SK-N-DZ (cell line): ENCODE measurements around the gene ZBTB37.
"Not testable (repeated sequence)": the region's sequence is repeated elsewhere in the genome, so short reads cannot be mapped to it uniquely, and the experiment has no call there.

ENCODE experiments used
- DNase-seq: peaks from one replicate; pipeline ENCODE4 v3.0.0-alpha.2; 2015; ENCODE audit warnings: low spot score
- small RNA-seq, 2 experiments: library from RNA; depleted of rRNA; stranded (forward); fragments of <200 nt; gene quantifications; one replicate each; pipeline ENCODE3, GENCODE V24; 2014

ZBTB37 gene

DNA sequence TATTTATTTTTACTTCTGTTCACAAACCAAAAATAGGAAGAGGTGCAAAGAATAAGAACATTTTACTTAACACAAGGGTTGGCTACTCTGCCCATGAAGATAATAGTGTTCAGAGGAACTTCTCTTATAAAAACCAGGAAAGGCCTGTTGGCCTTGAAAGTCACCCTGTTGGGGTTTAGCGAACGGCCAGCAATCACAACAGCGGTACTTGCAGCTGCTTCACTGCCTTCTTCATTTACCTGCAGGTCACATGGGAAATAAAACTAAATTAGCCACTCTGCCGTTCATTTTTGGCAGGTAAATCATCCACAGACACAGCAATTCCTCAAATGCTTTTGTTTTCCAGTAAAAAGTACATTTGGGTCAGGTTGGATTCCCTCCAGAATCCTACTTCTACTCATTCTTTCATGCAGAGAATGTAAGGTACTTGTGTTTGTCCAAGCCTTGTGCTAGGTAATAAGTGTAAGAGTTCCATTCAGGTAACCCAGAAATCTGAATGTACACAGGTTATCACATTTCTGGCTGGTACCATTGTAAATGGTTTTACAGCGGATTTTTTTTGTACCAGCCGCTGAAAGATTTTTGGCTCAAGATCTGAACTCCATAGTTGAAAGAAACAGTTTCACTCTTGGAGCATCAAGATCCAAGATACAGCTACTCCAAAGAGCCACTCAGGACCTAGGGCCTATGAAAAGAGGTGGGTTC, 35.8 kb downstream of the ZBTB37 start:
- DNase-seq, result no peak

- no peak for DNase-seq
Measured at GRCh38 chr1:173913111-173913510, 44.9 kb downstream of the ZBTB37 start.

GRCh38 chr1:173914366-173914871, 46.2 kb downstream of the ZBTB37 start:
- peak; percentile 9 for DNase-seq

DNA sequence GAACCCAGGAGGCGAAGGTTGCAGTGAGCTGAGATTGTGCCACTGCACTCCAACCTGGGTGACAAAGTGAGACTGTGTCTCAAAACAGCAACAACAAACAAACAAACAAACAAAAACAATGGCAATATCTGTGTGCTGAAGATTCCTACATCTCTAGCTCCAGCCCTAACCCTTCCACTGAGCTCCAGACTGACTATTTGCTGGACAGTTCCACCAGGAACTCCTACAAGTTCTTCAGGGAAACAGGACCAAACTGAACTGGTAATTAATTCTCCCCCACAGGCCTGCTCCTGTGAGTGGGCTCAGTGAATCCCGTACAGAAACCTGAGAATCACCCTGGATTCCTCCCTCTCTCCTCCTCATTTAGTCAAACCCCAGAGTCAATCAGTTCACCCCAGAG, 47.4 kb downstream of the ZBTB37 start:
- no peak for DNase-seq

DNA sequence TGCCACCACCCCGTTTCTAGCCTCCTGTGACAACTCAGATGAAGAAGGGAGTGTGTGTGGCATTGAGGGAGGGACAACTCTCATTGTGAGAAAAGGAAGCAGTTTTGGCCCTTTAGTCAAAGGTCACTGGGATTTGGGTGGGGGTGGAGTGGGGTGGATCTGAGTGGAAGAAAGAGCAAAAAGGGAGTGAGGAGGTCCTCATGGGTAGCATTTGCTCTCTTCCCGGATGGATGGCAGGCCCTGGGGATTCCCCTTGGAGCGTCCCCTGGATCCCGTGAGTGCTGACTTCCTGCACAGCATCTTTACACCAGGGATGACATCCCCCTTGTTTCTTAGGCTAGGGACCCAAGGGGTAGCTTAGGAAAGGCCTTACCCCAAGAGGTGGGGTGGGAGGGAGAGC, 48.5 kb downstream of the ZBTB37 start:
- no peak for DNase-seq

DNA sequence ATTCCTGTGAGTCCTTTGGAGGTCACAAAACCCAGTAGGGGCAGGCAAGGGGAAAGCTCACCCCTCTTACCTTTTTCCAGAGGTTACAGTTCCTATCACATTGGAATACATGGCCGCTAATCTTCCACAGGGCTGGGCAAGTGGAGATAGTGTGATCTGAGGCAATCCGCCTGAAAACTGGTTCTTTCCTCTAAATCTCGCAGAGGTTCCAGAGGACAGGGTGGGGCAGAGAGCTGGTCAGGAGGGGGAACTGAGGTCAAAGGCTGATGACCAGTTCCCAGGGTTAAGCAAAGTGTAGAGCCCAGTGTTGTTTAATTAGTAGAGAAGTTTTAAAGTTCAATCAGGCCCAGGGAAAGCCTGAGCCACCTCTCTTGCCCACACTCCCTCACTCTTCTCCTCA, 49.0 kb downstream of the ZBTB37 start, which contains the start of gene SERPINC1:
Gene SERPINC1 (minus strand): TSS at position 179 of the 400 bp plus-strand sequence. CDS start 68 bp downstream, at position 111.
- no peak for DNase-seq

DNA sequence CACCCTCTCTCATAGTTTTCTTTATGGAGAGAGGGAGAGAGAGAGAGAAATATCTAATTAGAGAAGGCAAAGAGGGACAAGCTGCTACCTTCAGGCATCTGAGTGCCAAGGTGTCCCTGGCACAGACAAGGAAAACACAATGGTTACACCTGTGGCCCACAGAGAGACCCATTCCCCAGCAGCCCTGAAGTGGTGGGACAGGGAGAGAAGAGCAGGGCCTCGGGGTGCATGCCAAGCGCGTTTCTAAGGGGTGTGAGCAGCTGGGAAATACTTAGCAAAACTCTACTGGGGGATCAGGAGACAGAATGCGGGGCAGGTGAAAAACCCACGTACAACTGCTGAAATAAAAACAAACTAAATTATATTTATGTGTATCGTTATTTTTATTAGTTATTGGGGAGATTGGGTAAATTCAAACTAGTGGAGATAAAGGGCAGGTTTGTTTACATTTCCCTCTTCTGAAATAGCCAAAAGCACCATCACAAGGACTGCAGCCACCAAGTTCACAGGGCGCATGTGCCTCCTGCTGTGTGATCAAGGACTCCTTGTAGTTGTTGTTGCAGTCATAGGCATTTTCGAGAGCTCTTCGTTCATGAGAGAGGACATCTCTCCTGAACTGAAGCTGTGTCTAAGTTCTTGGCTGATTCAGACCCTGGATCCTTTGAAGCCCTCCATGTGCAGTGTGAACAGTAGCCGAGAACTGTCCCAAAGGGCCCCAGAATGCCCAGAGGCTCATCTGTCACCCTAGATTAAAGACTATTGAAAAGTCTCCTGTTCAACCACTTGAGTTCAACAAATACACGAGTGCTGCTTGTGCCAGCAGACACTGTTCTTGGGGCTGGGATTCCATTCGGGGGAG, 49.7 kb downstream of the ZBTB37 start:
- no peak for DNase-seq

DNA sequence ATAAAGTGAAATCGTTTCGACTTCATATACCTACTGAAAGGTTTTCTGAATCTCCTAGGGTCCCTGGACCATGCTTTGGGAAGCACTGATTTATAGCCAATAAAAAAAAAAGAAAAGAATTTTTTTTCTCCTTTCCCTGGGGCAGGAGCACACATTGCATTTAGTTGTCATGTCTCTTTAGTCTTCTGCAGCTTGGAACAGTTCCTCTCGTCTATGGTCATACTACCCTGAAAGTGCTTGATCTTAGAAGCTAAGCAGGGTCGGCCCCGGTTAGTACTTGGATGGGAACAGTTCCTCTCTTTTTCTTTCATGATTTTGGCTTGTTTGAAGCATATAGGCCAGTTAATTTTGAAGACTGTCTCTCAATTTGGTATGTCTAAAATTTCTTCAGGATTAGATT, 52.7 kb downstream of the ZBTB37 start:
- no peak for DNase-seq

DNA sequence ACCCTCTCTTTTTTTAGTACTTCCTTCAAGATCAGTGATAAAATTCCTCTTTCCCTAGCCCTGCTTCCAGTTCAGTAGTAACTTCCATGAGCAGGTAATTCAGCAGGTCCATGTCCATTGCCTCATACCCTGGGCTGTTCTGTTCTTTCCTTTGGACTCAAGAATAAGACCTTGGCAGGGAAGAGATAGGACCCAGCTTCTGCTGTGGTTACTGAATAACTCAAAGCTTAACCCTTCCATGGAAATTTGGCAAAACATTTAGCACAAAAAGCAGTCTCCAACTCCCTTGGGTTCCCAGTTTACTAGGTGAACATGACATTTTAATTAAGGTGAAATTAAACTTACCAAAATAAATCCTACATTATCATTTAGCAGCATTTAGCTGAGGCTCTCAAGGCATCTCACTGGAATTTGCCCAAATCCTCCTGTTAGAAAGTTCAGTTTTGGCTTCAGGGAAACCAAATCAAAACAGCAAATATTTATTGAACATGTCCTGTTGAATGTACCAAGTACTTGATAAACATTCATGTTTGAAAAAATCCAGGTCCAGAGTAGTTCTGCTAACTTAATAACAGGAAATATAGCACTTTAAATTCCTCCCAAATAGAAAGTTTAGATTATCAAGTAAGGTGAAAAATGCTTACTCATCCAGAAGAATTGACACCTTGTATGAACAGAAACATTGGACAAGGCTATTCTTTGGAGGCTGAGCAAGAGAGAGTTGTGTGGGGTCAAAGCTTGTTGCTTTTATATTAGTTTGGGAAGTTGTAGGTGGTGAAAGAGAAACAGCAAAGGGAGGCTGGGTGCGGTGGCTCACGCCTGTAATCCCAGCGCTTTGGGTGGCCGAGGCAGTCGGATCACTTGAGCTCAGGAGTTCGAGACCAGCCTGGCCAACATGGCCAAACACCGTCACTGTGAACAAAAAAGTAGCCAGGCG, 57.4 kb downstream of the ZBTB37 start:
- no peak for DNase-seq

GRCh38 chr1:173930541-173930940, 62.4 kb downstream of the ZBTB37 start:
- DNase-seq, result not testable (repeated sequence)

DNA sequence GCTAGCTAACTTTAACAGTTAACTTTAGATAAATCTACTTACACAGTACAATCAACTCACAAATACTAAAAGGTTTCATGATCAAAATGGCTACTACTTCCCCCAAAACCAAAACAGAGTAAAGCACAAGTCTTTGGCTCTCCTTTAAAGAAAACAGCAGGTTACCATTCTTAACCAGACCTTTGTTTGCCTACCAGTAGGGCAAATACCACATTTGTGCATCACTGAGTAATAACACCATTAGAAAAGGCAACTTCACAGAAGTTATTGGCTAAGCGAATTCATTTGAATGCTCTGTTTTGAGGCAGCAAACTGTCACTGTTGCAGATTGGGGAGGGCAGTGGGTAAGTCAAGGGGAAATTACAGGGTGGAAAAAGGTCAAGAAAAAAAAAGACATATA, 66.3 kb downstream of the ZBTB37 start:
- no peak for DNase-seq

GRCh38 chr1:173937062-173937461, 68.9 kb downstream of the ZBTB37 start:
- no peak for DNase-seq

DNA sequence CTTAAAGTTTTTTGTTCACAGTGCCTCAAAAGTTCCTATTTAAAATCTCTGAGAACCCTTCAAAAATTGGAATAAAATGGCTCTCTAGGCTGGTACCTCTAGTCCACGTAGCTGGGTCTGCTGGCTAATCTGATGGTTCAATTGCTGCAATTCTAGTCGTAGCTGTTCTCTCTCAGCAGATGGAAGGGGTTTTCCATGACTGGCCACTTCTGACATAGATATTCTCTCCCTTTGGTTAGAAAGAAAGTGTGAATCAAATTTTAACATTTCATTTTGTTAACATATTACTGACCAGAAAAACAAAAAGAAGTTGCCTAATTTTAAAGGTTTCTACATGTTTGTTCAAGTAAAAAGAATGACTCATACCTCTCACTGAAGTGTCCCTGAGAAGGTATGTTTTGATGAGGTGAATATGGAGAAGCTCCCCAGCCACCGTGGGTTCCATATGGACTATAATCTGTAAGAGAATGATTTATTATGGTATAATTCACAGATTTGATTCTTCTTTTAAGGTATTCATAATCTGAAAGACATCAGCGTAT, 78.3 kb downstream of the ZBTB37 start:
- DNase-seq, result no peak

DNA sequence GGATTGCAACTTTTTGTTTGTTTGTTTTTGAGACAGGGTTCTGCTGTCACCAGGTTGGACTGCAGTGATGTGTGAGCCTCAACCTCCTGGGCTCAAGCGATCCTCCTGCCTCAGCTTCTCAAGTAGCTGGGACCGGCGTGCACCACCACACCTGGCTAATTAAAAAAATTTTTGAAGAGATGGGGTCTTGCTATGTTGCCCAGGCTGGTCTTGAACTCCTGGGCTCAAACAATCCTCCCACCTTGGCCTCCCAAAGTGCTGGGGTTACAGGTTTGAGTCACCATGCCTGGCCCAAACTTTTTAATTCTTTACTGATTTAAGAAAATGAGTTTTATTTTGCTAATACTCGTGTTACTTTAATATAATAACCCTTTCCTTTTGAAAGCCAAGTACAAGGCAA, 80.4 kb downstream of the ZBTB37 start:
- DNase-seq, result no peak

Small RNAs within 50 kb of the gene (small RNA-seq; reads per million reads assigned to genes)
- 0.03 to 0.04 reads per million in 2 experiments for gene RNA5SP67
